Midbrain (tissue), 1 donor: ENCODE measurements around the gene RIF1.
A peak's percentile ranks its signal among the peaks of the same experiment; 100 is the strongest.

ENCODE experiments used
- DNase-seq: peaks from one replicate; lab custom pipeline; 2025; lab: John Stamatoyannopoulos, UW

RIF1 gene, protein sequence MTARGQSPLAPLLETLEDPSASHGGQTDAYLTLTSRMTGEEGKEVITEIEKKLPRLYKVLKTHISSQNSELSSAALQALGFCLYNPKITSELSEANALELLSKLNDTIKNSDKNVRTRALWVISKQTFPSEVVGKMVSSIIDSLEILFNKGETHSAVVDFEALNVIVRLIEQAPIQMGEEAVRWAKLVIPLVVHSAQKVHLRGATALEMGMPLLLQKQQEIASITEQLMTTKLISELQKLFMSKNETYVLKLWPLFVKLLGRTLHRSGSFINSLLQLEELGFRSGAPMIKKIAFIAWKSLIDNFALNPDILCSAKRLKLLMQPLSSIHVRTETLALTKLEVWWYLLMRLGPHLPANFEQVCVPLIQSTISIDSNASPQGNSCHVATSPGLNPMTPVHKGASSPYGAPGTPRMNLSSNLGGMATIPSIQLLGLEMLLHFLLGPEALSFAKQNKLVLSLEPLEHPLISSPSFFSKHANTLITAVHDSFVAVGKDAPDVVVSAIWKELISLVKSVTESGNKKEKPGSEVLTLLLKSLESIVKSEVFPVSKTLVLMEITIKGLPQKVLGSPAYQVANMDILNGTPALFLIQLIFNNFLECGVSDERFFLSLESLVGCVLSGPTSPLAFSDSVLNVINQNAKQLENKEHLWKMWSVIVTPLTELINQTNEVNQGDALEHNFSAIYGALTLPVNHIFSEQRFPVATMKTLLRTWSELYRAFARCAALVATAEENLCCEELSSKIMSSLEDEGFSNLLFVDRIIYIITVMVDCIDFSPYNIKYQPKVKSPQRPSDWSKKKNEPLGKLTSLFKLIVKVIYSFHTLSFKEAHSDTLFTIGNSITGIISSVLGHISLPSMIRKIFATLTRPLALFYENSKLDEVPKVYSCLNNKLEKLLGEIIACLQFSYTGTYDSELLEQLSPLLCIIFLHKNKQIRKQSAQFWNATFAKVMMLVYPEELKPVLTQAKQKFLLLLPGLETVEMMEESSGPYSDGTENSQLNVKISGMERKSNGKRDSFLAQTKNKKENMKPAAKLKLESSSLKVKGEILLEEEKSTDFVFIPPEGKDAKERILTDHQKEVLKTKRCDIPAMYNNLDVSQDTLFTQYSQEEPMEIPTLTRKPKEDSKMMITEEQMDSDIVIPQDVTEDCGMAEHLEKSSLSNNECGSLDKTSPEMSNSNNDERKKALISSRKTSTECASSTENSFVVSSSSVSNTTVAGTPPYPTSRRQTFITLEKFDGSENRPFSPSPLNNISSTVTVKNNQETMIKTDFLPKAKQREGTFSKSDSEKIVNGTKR (N-terminal part only)

DNA sequence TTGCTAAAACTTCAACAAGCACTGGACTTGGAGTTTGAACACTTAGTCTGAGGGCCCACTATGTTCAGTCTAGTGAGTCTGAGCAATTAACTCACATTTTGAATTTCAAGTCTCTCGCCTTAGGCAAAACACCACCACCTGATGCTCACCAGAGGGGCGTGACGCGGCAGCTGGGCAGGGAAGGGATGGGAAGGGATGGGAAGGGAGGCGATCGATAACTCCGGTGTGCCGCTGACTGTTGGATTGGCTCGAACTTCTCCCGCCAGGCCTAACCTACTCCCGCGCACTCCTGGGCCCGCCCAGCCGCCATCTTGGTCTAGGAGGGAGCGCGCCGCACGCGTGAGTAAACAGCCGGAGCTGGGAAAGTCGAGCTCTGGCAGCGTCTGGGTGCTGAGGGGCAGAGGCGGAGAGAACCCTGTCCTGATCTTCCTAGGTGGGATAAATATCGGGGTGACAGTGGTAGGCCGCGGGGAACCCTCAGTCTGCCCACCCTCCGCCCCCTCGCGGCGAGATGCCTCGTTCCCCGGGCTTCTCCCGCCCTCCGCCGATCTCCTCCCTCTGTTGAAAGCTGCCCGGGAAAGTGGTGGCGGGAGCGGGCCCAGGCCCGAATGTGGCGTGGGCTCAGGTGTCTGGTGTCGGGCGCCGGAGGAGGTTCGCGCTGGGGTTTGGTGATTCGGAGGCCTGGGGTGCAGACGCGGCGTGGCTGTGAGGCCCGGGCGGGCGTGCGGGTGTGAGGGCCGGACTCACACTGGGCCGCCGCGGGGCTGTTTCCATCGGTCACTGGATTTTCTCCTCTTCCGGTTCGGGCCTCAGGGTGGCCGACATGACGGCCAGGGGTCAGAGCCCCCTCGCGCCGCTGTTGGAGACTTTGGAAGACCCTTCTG is at the start of gene RIF1:
TSS of gene RIF1 (plus strand) at position 302 of the 884 bp plus-strand sequence. CDS start at position 824, 522 bp downstream.
- DNase-seq: peak; percentile 90

DNA sequence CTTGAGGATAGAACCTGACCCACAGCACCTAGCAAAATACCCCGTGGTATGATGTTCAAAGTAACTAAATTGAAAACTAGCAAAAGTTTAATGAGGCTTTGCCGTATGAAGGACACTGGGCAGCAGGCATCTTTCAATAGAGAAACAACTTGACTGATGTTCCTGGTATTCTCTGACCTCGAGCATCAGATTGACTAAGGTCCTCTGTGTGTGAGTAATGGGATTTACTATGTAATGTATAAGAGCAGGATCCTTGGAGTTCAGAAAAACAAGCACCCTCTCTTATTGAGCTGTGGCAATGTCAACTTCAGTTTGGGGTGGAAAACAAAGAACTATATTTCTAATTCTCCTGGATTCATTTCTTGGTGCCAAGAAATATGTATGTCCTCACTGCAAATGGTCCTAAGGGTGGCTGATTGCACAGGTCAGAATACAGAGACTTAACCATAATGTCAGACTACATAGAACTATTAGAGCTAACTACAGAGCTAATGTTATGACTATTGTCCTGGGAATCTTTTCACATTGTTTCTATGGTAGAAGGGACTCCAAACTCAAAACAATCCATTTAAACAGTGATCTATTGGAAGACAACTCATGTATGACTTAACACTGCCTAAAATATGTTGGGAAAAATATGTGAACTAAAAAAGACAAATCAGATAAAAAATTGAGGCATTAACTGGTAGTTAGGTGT is 47.9 kb upstream of the RIF1 start:
- DNase-seq: no peak

DNA sequence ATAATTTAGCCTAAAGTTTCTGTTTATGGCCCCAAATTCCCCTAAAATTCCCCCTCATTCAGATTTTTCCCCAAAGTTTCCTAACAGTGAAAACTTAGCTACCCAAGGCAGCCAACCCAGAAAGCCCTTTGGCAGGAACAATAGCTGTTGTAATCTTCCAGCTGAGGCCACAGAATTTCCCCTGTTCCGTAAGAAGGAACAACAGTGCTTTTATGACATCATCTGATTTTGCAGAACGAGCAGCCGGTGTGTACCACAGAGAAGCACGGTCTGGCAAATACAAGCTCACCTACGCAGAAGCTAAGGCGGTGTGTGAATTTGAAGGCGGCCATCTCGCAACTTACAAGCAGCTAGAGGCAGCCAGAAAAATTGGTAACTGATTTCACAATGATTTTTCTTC is 46.0 kb upstream of the RIF1 start:
- peak; percentile 78 for DNase-seq

DNA sequence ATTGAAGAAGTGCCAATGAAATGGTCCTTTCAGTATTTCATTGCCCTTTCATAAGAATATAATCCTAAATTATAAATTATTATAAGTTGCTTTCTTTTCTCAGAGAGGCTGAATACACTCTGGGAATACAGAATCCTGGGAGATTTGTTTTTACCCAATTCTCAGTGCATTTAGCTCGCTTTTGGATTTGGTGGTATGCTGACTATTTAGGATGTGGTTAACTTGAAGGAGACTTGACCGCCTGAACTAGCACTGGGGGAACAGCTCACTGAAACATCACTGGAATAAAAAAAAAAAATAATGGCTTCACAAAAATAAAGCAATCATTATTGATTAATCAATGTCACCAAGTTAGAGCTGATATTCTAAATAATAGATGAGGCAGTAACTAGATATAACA is 42.1 kb upstream of the RIF1 start:
- no peak for DNase-seq

DNA sequence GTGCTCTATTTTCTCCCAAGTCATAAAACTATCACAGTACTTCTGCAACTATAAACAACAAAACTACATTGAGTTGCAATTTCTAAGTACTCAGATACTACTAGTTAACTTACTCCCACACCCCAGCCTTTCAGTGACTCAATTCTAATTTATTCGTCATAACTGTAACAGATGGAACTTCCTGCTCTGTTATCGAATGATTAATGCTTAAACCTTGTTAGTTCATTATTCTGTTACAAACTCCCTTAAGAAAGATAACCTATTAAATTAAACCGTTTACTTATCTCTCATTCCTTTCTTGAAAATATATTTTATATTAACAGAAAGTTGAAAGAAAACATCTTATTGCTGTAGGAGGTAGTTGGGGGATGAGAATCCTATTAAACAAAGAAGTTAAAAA is 35.3 kb upstream of the RIF1 start:
- DNase-seq: no peak

DNA sequence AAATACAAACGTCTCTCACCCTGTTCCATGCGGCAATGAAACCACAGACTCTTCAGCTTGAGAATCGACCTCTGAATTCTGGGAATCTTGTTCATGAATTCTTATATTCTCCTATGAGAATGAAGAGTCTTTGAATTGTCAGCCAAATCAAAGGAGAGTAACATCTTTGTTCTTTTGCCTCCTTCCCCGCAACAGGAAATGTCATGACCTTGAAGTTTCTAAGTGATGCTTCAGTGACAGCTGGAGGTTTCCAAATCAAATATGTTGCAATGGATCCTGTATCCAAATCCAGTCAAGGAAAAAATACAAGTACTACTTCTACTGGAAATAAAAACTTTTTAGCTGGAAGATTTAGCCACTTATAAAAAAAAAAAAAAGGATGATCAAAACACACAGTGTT is 30.5 kb upstream of the RIF1 start:
- DNase-seq: no peak

DNA sequence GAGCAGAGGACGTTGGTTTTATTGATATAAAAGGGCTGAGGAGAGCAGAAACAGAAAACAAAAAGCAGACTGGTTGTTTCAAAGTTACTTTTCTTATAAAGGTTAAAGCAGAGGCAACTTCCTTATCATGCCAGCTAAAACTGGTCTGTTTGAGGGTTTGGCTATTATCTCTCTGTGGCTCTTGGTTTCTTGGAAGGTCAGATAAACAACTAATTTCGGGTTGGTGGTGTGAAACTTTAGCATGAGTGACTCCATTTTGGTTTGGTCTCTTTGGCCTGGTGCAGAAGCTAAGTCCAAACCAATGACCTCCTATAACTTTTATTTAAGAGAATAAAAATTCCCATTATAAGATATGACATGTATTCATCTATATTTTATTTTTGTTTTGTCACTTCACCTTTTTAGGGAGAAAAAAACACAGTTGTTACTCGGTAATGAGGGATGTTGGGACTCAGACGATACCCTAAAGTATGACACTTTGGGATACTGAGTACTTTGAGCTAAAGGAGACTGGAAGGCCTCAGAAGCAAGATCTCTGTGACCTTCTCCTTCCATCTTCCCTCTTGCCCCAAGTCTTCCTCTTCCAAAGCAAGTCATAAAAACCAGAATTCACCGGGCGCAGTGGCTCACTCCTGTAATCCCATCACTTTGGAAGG is 29.0 kb upstream of the RIF1 start:
- no peak for DNase-seq

DNA sequence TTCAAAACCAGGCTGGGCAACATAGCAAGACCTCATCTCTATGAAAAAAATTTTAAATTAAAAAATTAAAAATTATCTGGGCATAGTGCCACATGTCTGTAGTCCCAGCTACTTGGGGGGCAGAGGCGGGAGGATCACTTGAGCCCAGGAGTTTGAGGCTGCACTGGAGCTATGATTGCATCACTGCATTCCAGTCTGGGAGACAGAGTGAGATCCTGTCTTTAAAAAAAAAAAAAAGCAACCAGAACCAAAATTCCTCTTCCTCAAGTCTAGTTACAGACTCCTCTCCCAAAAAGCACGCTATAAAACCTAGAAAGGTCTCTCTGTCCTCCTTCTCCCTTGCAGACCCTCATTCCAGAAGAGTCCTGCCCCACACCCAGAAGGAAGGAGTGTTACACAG is 28.4 kb upstream of the RIF1 start:
- DNase-seq: no peak

DNA sequence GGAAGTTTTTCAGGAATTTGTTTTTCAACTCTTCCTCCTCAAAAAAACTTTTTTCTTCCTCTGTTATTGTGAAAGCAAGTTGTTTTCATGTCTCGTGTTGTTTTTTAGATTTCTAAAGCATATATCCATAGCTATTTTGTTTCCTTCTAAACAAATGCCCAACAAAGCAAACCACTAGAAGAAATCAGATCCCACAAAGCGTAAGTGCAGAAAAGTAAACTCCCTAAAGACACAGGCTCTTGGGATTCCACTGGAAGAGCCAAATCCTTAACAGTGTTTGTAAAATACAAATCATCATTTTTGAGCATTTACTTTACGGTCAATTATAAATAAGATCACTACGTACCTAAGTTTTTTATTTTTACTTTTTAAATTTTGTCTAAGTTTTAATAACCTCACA is 21.7 kb upstream of the RIF1 start:
- no peak for DNase-seq

DNA sequence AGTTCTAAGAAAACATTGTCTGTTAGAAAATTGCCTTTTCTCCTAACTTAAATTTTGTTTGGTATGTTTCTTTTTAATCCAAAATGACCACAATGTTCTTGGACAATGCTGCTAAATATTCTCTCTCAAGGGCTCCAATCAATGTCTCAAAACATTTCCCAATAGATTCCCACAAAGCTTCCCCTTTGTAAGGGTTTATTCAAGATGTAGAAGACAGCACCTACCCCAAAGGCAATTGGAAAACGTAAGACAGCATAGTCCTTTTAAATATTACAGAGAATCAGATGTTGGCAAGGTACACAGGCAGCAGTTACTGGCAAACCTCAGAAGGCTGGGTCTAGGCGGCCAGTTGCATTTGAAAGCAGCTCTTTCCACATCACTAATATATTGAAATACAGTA is 18.3 kb upstream of the RIF1 start:
- no peak for DNase-seq

DNA sequence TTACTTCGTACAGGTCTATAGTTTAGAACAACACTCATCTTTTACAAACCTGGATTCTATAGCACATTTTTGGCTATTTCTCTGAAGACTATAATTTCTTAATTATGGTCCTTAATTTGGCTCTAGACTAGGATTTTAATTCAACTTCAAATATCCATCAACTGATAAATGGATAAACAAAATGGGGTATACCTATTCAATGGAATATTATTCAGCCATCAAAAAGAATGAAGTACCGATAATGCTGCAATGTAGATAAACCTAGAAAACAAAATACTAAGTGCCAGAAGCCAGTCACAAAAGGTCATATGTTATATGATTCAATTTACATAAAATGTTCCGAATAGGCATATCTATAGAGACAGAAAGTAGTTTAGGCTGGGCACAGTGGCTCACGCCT is 15.2 kb upstream of the RIF1 start:
- no peak for DNase-seq

DNA sequence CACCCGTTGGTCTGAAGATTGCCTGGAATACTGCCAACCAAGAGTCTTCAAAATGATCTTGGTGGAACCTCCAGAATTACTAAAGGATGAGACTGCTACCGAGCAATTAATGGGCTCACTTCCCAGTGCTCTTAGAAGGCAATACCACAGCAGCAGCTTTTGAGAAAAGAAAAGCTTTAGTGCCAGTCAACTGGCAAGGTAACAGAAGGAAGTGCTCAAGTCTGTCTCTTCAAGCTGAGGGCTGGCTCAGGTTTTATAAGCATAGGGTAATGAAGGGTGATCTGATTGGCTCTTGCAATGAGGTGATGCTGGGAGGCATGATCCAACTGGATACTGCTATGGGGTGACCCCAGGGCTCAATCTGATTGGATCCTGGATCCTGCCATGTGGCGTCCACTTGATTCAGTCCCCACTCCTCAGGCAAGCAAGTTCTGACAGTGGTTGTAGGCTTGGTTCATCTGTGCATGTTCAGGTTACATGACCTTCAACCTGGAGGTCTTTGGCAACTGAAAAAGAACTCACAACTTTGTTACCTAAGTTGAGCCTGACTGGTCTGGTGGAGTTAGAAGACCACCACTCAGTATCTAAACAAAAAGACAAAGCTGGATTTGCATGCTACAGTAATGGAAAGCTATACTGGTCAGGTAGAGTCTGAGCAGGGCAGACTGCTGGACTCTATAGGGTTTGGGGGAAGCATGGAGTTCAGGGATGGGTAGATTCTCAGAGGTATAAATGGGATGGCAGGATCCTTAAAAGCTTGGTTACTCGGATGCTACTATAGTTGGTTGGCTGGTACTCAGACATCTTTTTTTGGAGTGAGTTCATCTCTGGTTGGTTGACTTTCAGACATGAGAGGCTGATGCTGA is 14.0 kb upstream of the RIF1 start:
- no peak for DNase-seq

DNA sequence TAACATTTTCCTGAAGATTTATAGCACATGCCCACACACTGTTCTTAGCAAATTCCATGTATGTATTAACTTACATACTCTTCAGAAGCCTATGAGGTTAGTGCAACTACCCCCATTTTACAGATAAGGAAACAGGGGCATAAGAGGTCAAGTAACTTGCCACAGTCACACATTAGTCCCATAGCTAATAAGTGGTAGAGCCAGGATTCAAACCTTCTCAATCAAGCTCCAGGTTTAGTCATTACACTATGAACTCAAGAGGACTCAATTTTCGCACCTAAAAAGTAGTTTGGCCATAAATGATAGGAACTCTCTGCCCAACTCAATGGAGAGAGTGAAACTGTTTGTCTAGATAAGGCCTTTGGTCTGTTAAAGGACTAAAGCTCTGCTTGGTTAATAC is 9.7 kb upstream of the RIF1 start:
- no peak for DNase-seq

DNA sequence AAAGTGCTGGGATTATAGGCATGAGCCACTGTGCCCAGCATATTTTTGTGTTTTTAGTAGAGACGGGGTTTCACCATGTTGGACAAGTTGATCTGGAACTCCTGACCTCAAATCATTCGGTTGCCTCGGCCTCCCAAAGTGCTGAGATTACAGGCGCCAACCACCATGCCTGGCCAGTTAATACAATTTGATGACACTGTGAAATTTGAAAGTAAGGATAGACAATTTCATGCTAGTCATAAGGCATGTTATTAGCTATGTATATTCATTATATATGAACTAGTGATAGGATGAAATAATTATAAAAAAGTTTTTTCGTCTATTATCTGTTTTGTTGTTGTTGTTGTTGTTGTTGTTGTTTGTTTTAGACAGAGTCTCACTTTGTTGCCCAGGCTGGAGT is 8.6 kb upstream of the RIF1 start:
- no peak for DNase-seq

DNA sequence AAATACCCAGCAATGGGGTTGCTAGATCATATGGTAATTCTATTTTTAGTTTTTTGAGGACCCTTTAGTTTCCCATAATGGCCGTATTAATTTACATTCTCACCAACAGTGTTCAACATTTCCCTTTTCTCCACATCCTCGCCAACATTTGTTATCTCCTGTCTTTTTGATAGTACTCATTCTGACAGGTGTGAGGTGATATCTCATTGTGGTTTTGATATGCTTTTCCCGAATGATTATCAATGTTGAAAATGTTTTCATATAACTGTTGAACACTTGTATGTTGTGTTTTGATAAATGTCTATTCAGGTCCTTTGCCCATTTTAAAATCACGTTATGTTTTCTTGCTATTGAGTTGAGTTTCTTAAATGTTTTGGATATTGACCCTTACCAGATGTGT is 5.8 kb upstream of the RIF1 start:
- no peak for DNase-seq

DNA sequence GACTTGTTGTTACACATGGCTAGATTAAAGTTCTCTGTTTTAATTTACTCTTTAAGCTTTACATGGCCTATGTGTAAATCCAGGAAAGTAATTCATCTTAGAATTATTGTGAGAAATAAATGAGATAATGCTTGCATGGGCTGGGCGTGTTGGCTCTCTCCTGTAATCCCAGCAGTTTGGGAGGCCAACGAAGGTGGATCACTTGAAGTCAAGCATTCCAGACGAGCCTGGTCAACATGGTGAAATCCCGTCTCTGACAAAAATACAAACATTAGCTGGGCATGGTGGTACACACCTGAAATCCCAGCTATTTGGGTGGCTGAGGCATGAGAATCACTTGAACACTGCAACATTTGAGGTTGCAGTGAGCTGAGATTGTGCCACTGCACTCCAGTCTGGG is 4.3 kb upstream of the RIF1 start:
- DNase-seq: no peak

DNA sequence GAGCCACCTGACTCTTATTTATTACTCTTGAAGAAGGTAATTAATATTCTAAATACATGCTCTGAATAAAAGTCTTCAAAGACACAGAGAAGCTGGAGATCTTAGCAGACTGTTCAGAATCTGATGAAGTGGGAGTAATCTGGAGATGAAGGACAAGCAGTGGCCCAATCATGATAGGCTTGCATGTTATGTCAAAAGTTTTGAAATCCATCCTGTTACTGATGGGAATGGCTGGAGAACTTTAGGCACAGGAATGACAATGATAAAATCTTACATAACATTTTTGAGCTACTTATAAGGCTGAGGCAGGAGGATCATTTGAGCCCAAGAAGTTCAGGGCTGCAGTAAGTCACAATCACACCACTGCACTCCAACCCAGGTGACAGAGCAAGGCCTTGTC is 2.4 kb upstream of the RIF1 start:
- no peak for DNase-seq

DNA sequence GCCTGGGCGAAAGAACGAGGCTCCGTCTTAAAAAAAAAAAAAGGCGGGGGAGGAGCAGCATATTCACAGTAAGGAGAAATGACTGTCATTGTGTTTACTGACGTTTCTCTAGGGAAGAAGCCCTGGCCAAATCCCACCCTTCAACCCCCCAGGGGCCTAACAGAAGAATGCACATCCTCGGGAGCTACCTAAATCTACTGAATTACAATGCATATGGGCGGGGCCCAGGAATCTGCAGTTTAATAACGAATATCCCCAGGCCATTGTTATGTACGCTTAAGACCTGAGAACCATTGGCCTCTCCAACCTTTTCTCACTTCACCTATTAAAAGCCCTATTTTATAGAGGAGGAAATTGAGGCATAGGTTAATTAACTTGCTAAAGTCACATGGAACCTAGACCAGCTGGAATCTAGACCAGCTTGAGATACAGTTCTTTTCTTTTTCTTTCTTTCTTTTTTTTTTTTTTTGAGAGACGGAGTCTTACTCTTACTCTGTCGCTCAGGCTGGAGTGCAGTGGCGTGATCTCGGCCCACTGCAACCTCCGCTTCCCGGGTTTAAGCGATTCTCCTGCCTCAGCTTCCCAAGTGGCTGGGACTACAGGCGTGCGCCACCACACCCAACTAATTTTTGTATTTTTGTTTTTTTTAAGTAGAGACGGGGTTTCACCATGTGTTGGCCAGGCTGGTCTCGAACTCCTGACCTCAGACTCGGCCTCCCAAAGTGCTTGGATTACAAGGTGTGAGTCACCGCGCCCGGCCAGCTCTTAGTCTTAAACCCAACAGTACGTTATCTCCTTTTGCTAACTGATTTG is 708 bp upstream of the RIF1 start:
- no peak for DNase-seq
